Body of pancreas (tissue), 4 donors: ENCODE results near the gene UBAC1.

ENCODE experiments used
- POLR2A ChIP-seq, 3 donors: fragments of 450-650 bp; IDR thresholded peaks; one replicate each; pipeline ENCODE4 v1.6.1; 2016; ENCODE audit warnings: antibody characterized with exemption in 3 of 3, mild to moderate bottlenecking in 2 of 3
- TF ChIP-seq, protein P1 (sequence below), 7 experiments: fragments of 450-650 bp in 4 of 7; fragments of 200-600 bp in 3 of 7; sonication (generic) in 3 of 7; IDR thresholded peaks; one replicate each; pipeline ENCODE4 v1.5.1; 2016 to 2019; ENCODE audit warnings: antibody characterized with exemption in 7 of 7

DNA sequence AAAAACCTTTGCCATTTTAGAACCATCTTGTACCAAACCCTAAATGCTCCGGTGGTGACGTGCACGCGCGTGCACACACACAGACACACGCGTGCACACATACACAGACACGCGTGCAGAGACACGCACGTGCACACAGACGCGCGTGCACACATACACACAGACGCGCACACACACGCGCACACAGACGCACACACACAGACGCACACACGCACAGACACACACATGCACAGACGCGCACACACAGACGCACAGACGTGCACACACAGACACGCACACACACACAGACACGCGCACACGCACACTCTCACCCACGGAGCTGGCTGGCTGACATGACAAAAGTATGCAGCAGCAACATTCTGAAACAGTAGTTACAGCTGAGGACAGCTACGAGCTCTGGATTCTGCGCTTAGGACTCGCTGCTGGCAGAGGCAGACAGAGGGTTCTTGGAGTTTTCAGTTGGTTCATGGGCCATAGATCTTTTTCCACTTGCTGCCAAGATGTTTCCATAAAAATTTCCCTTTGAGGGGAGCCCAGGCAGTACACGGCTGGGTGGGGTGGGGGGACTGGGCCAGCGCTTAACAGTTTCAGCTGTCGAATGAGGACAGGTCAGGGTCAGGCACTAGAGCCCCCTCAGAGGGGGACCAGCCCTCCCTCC, 46.2 kb upstream of the UBAC1 start:
- TF ChIP-seq, protein P1, sequence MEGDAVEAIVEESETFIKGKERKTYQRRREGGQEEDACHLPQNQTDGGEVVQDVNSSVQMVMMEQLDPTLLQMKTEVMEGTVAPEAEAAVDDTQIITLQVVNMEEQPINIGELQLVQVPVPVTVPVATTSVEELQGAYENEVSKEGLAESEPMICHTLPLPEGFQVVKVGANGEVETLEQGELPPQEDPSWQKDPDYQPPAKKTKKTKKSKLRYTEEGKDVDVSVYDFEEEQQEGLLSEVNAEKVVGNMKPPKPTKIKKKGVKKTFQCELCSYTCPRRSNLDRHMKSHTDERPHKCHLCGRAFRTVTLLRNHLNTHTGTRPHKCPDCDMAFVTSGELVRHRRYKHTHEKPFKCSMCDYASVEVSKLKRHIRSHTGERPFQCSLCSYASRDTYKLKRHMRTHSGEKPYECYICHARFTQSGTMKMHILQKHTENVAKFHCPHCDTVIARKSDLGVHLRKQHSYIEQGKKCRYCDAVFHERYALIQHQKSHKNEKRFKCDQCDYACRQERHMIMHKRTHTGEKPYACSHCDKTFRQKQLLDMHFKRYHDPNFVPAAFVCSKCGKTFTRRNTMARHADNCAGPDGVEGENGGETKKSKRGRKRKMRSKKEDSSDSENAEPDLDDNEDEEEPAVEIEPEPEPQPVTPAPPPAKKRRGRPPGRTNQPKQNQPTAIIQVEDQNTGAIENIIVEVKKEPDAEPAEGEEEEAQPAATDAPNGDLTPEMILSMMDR (IDR thresholded peaks at IDR 0.05): no peak
- TF ChIP-seq POLR2A (IDR thresholded peaks at IDR 0.05): no peak
